IPS-18c (cell line): Measurements from ENCODE around the gene ZNF624.

Experiments
- H3K4me3 ChIP-seq: 2 replicates; pipeline ENCODE4 v1.7.0; 2013; ENCODE audit warnings: low read depth, mild to moderate bottlenecking, low read length, moderate library complexity; ENCODE audit not compliant: insufficient read depth
- H3K9me3 ChIP-seq: one replicate; pipeline ENCODE4 v1.6.1; 2013; ENCODE audit warnings: mild to moderate bottlenecking, low read length, moderate library complexity; ENCODE audit not compliant: control insufficient read depth, insufficient read depth

ZNF624 gene

DNA sequence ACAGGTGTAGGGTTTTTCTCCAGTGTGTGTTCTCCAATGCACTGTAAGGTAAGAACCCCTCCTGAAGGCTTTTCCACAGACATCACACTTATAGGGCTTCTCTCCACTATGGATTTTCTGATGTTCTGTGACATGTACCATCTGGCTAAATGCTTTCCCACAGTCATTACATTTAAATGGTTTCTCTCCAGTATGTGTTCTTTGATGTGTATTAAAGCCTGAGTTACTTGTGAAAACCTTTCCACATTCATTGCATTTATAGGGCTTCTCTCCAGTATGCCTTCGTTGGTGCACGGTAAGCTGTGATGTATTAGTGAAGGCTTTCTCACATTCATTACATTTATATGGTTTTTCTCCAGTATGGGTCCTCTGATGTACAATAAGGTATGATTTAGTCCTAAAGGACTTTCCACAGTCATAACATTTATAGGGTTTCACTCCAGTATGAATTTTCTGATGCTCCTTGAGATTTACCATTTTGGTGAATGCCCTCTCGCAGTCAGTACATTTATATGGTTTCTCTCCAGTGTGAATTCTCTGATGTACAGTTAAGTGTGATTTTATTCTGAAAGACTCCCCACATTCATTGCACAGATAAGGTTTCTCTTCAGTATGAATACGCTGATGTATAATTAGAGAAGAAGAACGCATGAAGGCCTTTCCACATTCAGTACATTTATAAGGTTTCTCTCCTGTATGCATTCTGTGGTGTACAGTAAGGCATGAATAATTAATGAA, 30.9 kb downstream of the ZNF624 start:
- Histone ChIP-seq H3K4me3 (no peak overlapping the region), H3K9me3 (peaks cover 5% of the 10 kb centered on the region)

DNA sequence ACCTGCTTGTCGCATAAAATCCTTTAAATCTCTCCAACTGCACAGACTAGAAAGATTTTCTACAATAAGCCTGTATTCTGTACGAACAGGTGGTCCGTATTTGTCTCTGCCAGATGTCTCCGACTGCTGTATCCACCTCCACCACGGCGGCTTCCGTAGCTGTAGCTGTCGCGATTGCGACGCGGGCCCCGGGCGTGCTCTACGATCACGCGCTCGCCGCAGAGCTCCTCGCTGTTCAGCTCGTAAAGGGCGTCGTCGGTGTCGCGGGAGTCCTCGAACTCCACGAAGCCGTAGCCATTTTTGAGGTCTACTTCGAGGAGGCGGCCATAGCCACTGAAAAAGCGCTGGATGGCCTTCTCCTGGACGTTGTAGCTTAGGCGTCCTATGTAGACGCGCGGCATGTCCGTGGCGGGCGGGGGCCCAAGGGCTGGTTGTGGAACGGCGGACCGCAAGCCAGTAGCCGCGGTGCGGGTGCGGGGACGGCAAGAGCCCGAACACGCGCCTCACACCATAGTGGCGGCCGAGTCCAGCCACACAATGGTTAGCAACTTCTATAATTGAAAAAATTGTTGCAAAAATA, 36.1 kb downstream of the ZNF624 start:
- Histone ChIP-seq H3K4me3 (no peak overlapping the region), H3K9me3 (peaks cover 2% of the 10 kb centered on the region)

DNA sequence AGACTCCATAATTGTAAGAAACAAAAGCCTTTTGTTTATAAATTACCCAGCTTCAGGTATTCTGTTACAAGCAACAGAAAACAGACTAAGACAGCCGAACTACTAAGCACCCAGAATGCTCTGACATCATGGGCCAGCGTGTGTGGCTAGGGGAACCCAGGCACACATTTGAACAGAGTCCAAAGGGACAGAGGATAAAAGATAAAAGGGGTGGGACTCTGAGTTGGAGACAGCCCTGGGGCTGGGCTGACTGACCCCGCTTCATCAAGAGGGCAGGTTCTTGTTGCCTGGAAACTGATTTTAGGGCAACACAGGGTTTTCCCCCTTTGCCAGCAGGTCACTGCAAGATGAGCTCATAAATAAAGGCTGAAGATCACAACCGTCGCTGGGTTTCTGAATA, 54.1 kb downstream of the ZNF624 start:
- no peaks in the 10 kb centered on the region for H3K9me3 ChIP-seq

DNA sequence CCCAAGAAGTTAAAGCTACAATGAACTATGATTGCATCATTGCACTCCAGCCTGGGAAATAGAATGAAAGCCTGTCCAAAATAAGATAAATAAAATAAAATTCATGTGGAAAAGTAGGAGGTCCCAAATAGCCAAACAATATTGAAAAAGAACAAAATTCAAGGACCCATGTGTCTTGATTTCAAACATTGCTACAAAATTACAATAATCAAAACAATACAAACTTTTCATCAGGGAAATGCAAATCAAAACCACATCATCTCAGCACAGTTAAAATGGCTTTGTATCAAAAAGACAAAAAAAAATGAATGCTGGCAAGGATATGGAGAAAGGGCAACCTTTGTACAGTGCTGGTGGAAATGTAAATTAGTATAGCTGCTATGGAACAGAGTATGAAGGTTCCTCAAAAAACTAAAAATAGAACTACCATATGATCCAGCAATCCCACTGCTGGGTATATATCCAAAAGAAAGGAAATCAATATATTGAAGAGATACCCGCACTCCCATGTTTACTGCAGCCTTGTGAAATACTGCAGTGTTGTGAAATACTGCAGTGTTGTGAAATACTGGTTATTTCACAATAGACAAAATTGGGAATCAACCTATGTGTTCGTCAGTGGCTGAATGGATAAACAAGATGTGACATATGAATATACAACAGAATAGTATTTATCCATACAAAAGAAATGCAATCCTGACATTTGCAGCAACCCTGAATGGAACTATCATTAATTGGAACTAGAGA, 60.1 kb downstream of the ZNF624 start:
- Histone ChIP-seq H3K9me3 (no peaks in the 10 kb centered on the region), H3K4me3 (no peak overlapping the region)

More for the DNA sequence above, 54.1 kb downstream of the ZNF624 start:
- no peak overlapping the region for H3K4me3 ChIP-seq

DNA sequence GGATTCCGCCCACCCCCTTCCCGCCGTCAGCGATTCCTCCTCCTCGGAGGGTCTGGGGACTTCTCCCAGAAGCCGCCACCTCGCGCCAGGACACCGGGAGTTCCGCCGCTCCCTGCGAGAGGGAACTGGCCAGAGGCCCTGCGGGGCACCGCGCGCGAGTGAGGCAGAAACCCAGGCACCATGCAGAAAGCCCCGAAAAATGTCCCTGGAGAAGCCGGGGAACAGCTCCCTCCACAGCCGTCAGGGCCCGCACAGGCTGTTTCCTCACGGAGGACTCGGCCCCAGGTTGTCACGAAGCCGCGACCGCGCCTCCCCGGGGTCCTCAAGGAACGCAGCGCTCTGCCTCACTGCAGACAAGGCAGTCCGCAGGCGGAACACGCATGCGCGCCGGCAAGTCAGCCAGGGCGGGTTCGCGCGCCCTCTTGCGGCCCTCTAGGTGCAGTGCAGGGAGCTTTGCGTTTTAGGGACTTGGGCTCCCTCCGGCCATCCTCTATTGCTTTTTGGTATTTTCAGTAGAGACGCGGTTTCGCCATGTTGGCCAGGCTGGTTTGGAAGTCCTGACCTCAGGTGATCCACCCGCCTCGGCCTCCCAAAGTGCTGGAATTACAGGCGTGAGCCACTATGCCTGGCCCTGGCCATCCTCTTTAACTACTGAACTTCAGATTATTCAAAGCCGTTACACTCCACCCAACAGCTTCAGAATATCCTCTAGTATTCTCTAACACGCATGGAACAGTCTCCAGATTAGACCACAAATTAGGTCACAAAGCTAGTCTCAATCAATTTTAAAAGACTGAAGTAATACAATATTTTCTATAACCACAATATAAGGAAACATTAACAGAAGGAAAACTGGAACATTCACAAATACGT, 64.3 kb downstream of the ZNF624 start:
- H3K9me3 ChIP-seq: no peaks in the 10 kb centered on the region
- peak overlapping the region; percentile 72 for H3K4me3 ChIP-seq

DNA sequence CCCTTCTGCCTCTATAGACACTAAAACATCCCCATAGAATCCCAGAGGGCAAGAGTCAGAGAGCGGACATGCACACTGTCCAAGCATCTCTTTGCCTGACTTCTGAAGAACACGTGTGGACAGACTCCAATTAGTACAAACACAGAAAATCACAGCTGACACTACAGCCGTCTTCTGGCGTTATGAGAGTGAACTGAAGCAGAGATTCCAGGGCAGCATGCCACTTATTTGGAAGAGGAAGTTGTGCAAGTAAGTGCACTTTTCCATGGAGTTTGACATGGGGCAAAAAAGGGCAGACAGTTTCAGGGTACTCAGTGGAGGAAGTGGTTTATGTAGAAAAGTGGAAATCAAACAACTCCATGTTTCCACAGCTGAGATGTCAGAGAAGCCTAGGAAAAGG, 67.9 kb downstream of the ZNF624 start:
- H3K9me3 ChIP-seq: no peaks in the 10 kb centered on the region

DNA sequence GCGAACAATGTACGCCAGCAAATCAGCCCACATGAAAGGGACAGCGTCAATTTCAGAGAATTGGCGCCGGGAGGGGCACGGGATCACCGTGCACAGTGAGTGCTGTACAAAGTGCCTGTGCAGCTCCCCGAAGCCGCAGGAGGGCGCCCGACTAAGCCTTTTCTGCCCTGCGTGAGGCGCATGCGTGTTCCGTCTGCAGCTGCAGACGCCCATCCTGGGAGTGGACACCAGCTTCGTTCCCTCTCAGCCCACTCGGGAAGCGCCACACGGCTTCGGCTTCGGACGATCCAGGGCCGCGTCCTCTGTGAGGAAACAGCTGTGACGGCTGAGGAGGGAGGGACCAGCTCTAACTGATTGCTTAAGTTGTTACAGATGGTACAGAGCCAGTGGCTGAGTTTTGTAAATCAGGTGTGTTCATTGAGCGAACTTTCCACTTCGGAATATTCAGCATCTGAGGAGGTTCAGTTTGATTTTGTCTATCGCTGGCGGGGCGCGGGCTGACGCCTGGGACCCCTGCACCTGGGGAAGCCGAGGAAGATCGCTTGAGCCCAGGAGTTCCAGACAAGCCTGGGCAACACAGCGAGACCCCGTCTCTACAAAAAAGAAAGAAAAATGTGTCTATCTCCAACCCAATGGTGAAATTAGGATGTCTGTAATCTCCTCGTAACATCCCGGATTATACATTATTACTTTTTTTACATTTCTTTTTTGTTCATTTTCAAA, 69.2 kb downstream of the ZNF624 start:
- H3K9me3 ChIP-seq: no peaks in the 10 kb centered on the region
- H3K4me3 ChIP-seq: peak overlapping the region; percentile 41

More for the DNA sequence above, 67.9 kb downstream of the ZNF624 start:
- no peak overlapping the region for H3K4me3 ChIP-seq

DNA sequence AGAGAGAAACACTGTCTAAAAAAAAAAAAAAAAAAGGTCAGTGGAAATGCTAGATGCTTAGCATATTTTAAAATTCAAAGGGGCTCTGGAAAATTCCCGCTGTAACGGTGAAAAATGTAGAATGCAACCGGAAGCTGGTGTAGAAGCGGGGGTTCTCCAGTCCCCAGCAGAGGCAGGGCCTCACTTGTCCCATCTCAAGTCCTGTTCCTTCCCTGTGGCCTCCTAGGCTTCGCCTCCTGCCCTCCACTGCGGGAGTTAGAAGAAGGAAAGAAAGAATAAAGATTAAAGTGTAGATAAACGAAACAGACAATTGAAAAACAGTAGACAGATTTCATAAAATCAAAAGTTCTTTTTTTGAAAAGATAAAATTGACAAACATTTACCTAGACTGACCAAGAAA, 69.9 kb downstream of the ZNF624 start:
- no peaks in the 10 kb centered on the region for H3K9me3 ChIP-seq
- no peak overlapping the region for H3K4me3 ChIP-seq

DNA sequence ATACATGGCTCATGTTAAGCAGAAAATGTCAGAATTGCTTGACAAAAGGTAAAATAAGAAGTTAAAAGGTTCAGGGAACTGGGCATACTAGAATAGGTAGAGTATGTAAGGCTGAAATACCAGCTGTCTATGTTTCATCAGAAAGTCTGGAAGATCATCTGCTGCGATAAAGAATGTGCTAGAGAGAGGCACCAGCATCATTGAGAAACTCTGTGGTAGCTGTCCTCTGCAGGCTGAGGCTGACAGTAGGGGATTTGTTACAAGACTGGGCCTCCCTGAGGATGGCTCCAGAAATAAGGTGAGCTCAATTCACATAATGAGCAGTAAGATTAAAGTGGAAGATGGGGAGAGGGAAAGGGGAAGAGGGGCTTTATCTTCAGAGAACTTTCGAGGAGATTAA, 80.2 kb downstream of the ZNF624 start:
- Histone ChIP-seq H3K4me3 (no peak overlapping the region), H3K9me3 (peaks cover 3% of the 10 kb centered on the region)
